Suppressor macrophage treated with lipopolysaccharide for 1 hour (primary cell): Measurements from ENCODE around the gene TMEM26.
"Not testable (repeated sequence)": the region's sequence is repeated elsewhere in the genome, so short reads cannot be mapped to it uniquely, and the experiment has no call there.

Source experiments
- DNase-seq, 3 donors: peaks; one replicate each; pipeline ENCODE4 v3.0.0-alpha.2; 2020 to 2022

TMEM26 gene

DNA sequence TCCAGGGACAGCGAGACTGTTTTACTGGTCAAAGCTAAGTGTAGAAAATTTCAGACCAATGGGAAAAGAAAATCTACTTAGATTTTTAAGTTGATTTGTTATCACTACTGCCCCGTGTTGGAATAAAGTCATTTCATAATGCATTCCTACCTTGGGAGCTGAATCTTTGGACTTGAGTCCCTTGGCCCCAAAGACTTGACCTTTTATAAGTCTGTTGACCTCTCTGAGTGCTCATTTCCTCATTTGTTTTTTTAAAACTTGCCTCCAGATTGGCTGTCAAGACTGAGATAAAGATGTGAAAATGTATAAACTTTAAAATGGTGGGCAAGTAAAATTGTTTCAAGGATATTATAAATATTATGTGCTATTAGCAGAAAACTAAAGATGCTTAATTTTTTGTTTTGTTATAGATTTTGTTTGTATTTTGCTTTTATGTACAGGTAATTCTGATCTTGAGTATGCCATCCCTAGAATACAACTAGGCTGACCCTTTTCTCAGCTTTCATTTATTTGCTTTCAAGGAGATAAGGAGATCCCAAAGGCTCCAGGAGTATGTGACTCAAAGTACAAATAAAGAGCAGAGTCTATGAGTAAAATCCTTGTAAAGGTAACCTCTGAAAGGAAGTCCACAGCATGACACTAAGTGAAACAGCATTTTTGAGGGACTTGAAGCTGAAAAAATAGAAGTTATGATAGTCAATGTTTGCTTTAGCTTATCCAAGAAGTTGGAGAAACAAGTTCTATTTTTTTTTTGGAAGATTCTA is 54.6 kb downstream of the TMEM26 start:
- no peak for DNase-seq

DNA sequence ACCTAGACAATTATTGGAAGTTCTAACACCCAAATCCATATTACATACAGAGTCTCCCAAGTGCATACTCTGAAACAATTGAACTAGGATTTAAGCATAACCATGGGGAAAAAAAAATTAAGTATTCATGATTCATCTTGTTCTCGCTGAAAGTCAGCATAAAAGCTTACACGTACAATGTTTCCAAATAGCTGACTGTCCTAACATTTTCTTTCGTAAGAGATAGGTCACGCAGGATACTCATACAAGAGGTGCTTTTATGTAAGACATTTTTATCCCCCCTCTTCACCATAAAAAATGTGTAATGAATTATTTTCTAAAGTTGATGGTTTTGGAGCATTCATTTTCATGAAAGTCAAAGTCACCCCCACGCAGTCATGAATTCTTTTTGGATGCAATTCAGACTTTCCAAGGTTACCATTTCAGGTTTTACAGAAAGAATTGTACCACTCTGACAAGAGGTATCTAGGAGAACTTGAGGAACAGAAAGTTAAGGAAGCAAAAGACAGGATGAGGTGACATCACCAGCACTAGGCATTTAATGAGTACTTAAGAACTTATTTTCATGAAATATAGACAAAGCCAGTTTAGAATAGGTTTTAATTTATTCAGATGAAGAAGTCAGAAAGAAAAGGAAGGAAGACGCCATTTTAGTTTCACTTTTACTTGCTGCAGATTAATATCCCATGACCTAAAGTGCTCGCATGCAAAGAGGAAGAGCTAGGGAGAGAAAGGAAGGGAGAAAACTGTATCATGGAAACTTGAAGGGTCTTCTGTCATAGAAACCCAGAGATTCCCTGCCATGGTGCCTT is 55.8 kb downstream of the TMEM26 start:
- DNase-seq = peak; percentile 70 to 95 (median 94)

DNA sequence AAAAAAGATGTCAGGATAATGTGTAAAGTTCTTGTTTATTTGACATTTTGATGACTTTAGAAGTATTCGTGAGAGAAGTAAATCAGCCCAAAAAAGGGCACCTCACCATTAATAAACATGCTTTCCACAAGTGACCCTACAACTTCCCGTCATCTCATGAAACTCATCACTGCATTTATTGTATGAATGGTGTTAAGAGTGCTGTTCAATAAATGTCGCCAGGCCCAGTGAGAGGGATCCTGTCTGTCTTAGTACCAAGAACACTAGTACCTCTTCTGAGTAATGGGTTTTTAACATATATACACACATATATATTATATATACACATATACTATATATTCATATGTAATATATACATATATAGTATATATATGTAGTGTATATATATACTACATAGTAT is 61.9 kb downstream of the TMEM26 start:
- no peak for DNase-seq

DNA sequence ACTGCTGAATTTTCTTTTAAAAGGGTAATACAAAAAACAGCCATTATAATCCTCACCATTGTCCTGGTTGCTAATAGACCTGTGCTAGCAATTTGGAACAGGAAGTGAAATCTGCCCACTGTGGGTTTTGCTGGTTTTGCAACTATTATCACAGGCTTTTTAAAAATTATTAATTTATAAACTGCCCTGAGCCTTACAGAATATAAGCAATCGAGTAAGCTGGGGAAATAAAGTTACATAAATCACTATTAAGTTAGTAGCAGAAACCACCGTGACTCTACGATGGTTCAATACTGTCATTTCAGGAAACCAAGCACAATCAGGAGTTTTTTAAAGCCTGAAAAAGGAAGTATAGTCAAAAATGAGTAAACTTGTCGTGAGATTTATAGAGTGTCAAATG is 62.3 kb downstream of the TMEM26 start:
- DNase-seq = peak; percentile 43 to 85 (median 85)

DNA sequence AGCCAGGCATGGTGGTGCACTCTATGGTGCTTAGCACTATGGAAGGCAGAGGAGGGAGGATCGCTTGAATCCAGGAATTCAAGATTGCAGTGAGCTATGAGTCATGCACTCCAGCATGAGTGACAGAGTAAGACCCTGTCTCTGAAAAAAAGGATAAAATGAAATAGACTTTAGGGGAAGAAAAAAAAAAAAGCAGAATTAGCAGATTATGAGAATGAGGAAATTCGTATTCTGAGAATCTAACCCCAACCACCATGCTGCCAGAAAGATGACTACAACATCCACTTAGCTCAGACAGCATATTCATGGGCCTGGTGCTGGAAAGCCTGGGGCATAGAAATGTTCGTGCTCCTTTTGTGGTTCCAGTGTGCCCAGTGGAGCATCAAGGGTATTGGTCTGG is 63.3 kb downstream of the TMEM26 start:
- DNase-seq = peak; percentile 53 to 83 (median 80)

DNA sequence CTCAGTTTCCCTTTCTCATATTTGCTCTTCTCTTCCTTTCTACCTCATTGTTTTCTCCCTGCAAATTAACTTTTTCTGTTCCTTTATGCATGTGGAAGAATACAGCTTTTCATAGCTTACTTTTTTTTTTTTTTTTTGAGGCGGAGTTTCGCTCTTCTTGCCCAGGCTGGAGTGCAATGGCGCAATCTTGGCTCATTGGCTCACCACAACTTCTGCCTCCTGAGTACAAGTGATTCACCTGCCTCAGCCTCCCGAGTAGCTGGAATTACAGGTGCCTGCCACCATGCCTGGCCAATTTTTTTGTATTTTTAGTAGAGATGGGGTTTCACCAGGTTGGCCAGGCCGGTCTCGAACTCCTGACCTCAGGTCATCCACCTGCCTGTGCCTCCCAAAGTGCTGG is 64.2 kb downstream of the TMEM26 start:
- not testable (repeated sequence) for DNase-seq

DNA sequence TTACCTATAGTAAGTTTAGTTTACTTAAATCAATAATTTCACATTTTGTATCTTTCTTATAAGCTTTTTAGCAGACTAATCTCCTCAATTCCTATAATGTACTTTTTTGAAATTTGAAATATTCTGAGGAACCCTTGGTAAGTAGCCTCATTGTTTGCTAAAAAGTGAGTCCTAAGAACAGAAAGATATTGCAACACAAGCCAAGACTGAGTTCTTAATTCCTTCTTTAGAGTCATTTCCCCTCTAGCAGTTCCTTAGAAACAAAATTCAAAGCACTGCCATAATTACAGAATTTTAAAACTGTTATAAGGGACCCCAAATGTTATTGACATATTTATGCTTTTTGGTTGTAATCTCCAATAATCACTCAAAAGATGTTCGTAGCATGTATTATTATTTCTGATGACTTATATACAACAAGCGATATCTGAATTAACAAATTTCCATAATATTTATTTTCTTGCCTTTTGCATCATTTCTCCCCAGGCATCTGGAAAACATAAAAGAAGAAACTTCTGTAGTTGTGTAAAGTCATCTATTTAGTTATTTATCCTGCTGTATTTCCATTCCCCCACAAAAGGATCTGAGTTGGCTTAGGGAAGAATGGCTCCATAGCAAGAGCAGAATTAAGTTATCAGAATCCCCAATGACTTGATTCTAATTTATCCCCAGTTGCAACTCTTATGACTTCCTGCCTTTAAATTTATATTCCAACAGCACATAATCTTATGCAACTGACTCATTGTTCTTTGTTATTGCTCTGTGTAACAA is 67.8 kb downstream of the TMEM26 start:
- peak; percentile 13 to 59 (median 45) for DNase-seq

DNA sequence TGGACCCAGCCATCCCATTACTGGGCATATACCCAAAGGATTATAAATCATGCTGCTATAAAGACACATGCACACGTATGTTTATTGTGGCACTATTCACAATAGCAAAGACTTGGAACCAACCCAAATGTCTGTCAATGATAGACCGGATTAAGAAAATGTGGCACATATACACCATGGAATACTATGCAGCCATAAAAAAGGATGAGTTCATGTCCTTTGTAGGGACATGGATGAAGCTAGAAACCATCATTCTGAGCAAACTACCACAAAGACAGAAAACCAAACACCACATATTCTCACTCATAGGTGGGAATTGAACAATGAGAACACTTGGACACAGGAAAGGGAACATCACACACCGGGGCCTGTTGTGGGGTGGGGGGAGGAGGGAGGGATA is 72.0 kb downstream of the TMEM26 start:
- DNase-seq = not testable (repeated sequence)

DNA sequence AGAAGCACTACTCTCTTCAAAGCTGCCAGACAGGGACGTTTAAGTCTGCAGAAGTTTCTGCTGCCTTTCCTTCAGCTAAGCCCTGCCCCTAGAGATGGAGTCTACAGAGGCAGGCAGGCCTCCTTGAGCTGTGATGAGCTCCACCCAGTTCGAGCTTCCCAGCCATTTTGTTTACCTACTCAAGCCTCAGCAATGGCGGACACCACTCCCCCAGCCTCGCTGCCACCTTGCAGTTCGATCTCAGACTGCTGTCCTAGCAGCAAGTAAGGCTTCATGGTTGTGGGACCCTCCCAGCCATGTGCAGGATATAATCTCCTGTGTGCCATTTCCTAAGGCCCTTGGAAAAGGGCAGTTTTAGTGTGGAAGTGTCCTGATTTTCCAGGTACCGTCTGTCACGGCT is 74.3 kb downstream of the TMEM26 start:
- no peak for DNase-seq

DNA sequence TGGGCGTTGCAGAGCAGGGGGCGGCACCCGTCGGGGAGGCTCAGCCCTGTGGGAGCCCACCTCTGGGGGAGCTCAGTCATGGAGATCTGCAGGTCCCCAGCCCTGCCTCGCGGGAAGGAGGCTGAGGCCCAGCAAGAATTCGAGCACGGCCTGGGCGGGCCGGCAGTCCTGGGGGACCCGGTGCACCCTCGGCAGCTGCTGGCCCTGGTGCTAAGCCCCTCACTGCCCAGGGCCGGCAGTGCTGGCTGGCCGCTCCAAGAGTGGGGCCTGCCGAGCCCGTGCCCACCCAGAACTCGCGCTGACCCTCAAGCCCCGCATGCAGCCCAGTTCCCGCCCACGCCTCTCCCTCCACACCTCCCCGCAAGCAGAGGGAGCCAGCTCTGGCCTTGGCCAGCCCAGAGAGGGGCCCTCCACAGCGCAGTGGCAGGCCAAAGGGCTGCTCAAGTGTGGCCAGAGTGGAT is 76.2 kb downstream of the TMEM26 start:
- DNase-seq = no peak

DNA sequence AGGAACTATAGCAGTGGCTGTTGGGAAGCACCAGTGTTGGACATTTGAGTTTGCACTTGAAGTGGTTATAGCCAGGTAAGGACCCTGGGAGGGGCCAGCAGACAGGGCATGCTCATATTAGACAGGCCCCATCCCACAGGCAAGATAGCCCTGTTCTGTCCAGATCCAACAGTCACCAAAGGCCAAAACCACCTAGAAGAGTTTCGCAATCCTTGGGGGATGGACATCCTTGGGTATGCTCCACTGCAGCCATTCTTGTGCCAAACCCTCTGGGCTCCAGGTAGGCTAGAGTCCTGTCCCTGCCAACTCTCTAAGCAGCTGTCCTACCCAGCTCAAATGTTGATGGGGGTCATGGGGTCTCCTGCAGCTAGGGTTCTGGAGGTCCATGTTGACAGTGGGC is 76.8 kb downstream of the TMEM26 start:
- DNase-seq = no peak

DNA sequence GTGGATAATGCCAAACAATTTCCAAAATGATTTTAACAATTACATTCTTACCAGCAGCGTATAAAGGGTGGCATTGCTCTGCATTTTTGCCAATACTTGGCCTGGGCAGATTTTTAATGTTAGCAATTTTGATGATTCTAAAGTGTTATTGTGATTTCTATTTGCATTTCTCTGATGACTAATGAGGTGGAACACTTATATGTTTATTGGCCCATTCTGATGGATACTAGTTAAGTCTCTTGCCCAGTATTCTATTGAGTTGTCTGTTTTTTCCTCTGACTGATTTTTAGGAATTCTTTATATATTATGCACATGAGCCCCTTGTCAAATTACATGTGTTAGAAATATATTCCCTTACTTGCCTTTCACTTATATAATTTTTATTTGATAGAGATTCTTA is 86.8 kb downstream of the TMEM26 start:
- no peak for DNase-seq

DNA sequence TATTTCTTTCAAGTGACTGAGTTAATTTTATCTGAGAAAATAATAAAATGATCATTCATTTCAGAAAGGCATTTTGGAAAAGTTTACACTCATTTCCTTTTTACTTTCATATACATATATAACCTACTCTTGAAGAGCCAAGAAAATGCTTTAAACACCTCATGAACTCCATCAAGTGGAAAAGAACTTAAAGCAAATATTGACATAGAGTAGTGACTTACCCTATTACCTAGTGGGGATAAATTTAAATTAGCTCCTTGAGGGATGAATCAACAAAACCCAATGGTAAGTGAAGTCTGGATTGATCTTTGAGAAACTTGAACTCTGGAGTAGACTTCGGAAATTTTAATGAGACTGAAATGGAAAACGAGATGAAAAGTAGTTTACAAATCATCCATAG is 88.6 kb downstream of the TMEM26 start:
- no peak for DNase-seq

DNA sequence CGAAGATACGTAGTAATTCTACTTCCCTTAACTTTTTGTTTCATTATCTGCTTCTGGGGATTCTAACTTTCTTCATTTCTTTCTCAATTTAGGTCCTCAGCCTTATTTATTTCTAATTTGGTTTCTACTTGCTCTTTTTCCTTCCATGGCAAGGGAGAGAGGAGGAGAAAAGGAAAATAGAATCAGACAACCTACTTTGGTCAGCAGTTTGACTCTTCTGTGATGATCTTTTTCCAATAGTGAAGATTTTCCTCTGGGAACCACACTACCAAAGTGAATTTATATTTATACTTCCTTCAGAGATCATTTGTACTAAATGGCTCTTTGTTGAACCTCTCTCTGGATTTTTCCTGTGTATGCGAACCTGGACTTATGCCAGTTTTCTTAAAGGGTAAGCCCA is 90.2 kb downstream of the TMEM26 start:
- no peak for DNase-seq

DNA sequence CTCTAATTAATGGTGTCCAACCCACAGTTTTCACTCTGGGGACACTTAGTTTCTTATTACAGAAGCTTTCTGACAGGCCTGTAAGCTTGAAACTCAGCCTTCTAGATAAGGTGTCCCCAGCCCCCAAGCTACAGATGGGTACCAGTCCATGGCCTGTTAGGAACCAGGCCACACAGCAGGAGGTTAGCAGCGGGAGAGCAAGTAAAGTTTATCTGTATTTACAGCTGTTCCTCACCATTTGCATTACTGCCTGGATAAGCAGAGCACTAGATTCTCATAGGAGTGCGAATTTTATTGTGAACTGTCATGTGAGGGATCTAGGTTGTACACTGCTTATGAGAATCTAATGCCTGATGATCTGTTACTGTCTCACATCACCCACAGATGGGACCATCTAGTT is 93.7 kb downstream of the TMEM26 start:
- DNase-seq = no peak

DNA sequence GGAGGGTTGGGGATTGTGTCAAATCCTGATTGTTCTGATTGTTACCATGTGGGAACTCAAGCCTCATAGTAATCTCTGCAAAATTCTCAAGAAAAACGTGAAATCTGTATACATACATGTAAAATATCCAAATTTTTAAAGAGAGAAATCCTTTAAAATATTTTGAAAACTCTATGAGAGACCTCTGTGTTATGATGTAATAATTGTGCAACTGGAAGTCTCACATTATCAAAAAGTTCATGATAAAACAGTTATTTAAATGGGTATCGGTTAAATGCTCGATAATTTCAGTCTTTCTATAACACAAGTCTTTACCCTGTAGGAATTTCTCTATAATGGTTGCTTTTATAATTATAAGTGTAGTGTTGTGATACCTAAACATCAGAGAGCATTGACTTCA is 95.5 kb downstream of the TMEM26 start:
- DNase-seq = no peak
